GM23338 (cell line): Measurements from ENCODE around the gene CD44. TPM values are rescaled to one million over a fixed set of nuclear protein-coding genes. Genes with fewer than 3 reads are reported as not detected.

Experiments used
- ATAC-seq: fragments of 200-7000 bp; cut with Tn5 transposase; 3 replicates; pipeline ENCODE4 v1.9.1; 2020
- DNase-seq: peaks from one replicate; pipeline ENCODE4 v3.0.0-alpha.2; 2015; ENCODE audit warnings: low spot score
- H2AFZ ChIP-seq: fragments of 200-600 bp; sonication (generic); 2 replicates; pipeline ENCODE4 v1.8.0; 2016; ENCODE audit warnings: antibody characterized with exemption, mild to moderate bottlenecking, moderate library complexity
- H3F3A ChIP-seq: fragments of 200-600 bp; sonication (generic); replicated peaks from 2 replicates; pipeline ENCODE4 v1.8.0; 2017; ENCODE audit warnings: antibody characterized with exemption, mixed run types, low read depth
- H3K27ac ChIP-seq: fragments of 200-600 bp; sonication (generic); 2 replicates; pipeline ENCODE4 v1.6.1; 2016; ENCODE audit warnings: low read depth
- H3K27me3 ChIP-seq: fragments of 200-600 bp; sonication (generic); 2 replicates; pipeline ENCODE4 v1.8.0; 2016; ENCODE audit warnings: mild to moderate bottlenecking, mixed run types, moderate library complexity; ENCODE audit not compliant: insufficient read depth
- H3K36me3 ChIP-seq: fragments of 200-600 bp; sonication (generic); 2 replicates; pipeline ENCODE4 v1.8.0; 2016; ENCODE audit warnings: mild to moderate bottlenecking; ENCODE audit not compliant: insufficient read depth
- H3K4me1 ChIP-seq: fragments of 200-600 bp; sonication (generic); 2 replicates; pipeline ENCODE4 v1.8.0; 2016; ENCODE audit warnings: mild to moderate bottlenecking, moderate library complexity; ENCODE audit not compliant: insufficient read depth
- H3K4me2 ChIP-seq: fragments of 200-600 bp; sonication (generic); 2 replicates; pipeline ENCODE4 v1.7.1; 2017; ENCODE audit warnings: mixed run types
- H3K4me3 ChIP-seq: fragments of 200-600 bp; sonication (generic); 2 replicates; pipeline ENCODE4 v1.6.1; 2016; ENCODE audit warnings: mixed run types
- H3K79me2 ChIP-seq: fragments of 200-600 bp; sonication (generic); replicated peaks from 2 replicates; pipeline ENCODE4 v1.8.0; 2017; ENCODE audit warnings: mild to moderate bottlenecking; ENCODE audit not compliant: insufficient read depth
- H3K9me2 ChIP-seq: fragments of 200-600 bp; sonication (generic); 2 replicates; pipeline ENCODE4 v1.8.0; 2017; ENCODE audit not compliant: insufficient read depth
- H4K20me1 ChIP-seq: fragments of 200-600 bp; sonication (generic); replicated peaks from 2 replicates; pipeline ENCODE4 v1.8.0; 2017; ENCODE audit warnings: mild to moderate bottlenecking; ENCODE audit not compliant: insufficient read depth
- H3K27ac Mint-ChIP-seq: 2 replicates; pipeline ENCODE4 v1.8.0; 2020; ENCODE audit warnings: inconsistent platforms, mild to moderate bottlenecking, moderate library complexity, mixed read lengths
- H3K27me3 Mint-ChIP-seq: 3 replicates; pipeline ENCODE4 v1.8.0; 2022; ENCODE audit warnings: low read depth, mild to moderate bottlenecking, moderate library complexity, mixed read lengths, inconsistent platforms; ENCODE audit not compliant: insufficient read depth, poor library complexity
- H3K36me3 Mint-ChIP-seq: 3 replicates; pipeline ENCODE4 v1.8.0; 2021; ENCODE audit warnings: low read depth, mild to moderate bottlenecking, inconsistent platforms, moderate library complexity, mixed read lengths
- H3K4me1 Mint-ChIP-seq: 3 replicates; pipeline ENCODE4 v1.8.0; 2020; ENCODE audit warnings: mild to moderate bottlenecking, inconsistent platforms, mixed read lengths
- H3K4me3 Mint-ChIP-seq: 3 replicates; pipeline ENCODE4 v1.8.0; 2021; ENCODE audit warnings: moderate library complexity, mild to moderate bottlenecking, inconsistent platforms, mixed read lengths
- H3K9me3 Mint-ChIP-seq: 3 replicates; pipeline ENCODE4 v1.8.0; 2020; ENCODE audit warnings: moderate library complexity, mild to moderate bottlenecking, inconsistent platforms, mixed read lengths
- ETS1 ChIP-seq: IDR thresholded peaks from 2 replicates; pipeline ENCODE4 v1.6.1; 2016; ENCODE audit warnings: antibody characterized with exemption
- EZH2 ChIP-seq: fragments of 200-600 bp; sonication (generic); IDR thresholded peaks from one replicate; pipeline ENCODE4 v1.8.0; 2017; ENCODE audit warnings: antibody characterized with exemption, mild to moderate bottlenecking, low read depth; ENCODE audit not compliant: unreplicated experiment
- NANOG ChIP-seq: IDR thresholded peaks from 2 replicates; pipeline ENCODE4 v1.6.1; 2016; ENCODE audit warnings: antibody characterized with exemption, borderline replicate concordance
- POLR2AphosphoS5 ChIP-seq: IDR thresholded peaks from 2 replicates; pipeline ENCODE4 v1.6.1; 2016; ENCODE audit warnings: antibody characterized with exemption, low read depth
- STAT1 ChIP-seq: IDR thresholded peaks from one replicate; pipeline ENCODE4 v1.6.1; 2016; ENCODE audit warnings: antibody characterized with exemption; ENCODE audit not compliant: unreplicated experiment
- ZNF114 ChIP-seq: fragments of 250-450 bp; sonication (Bioruptor Pico); IDR thresholded peaks from 2 replicates; pipeline ENCODE4 v1.5.0; 2020; ENCODE audit warnings: mild to moderate bottlenecking, moderate library complexity
- ZNF462 ChIP-seq: fragments of 250-450 bp; sonication (Bioruptor Pico); IDR thresholded peaks from 2 replicates; pipeline ENCODE4 v1.5.0; 2020; ENCODE audit warnings: mild to moderate bottlenecking, moderate library complexity
- polyA plus RNA-seq: library from polyadenylated mRNA; unstranded; fragments of >200 nt; fragmentation: Nextera tagmentation; extraction: Ambion mirVana; gene quantifications from 2 replicates; pipeline ENCODE4 v1.2.1, GENCODE V29; 2016
- total RNA-seq: library from RNA; depleted of rRNA; stranded (reverse); fragments of >200 nt; shearing (Covaris generic); gene quantifications from 2 replicates; pipeline ENCODE4 v1.2.3, GENCODE V29; 2014

CD44 gene
- total and polyA plus RNA-seq, 2 experiments from 2014 or later: 4.0 to 10.1 TPM

- Mint-ChIP-seq H3K9me3 (no peaks in the 10 kb centered on the region), H3K27ac (no peak overlapping the region), H3K4me1 (peaks cover 4% of the 10 kb centered on the region; the same call in 1 of the 3 replicates), H3K4me3 (no peak overlapping the region), H3K27me3 (no peaks in the 10 kb centered on the region), H3K36me3 (no peaks in the 10 kb centered on the region)
- Histone ChIP-seq H3K4me2 (no peak overlapping the region), H3K36me3 (no peaks in the 10 kb centered on the region), H3K9me2 (0 out of 2 replicates have a peak, but pooled peaks cover 3% of the 10 kb centered on the region), H3F3A (no peaks in the 10 kb centered on the region), H3K27ac (no peak overlapping the region), H3K79me2 (no peaks in the 10 kb centered on the region), H4K20me1 (no peaks in the 10 kb centered on the region), H3K4me3 (no peak overlapping the region), H2AFZ (no peak overlapping the region), H3K27me3 (no peaks in the 10 kb centered on the region), H3K4me1 (no peaks in the 10 kb centered on the region)
- ATAC-seq (no peak), DNase-seq (no peak)
- no peak for TF ChIP-seq NANOG
- no peak for TF ChIP-seq POLR2AphosphoS5
- TF ChIP-seq EZH2: no peak
- TF ChIP-seq ZNF462 (CRISPR knock-in tag): no peak
- no peak for TF ChIP-seq STAT1
- no peak for TF ChIP-seq ETS1
- TF ChIP-seq ZNF114: no peak
These were observed 22.0 kb upstream of the CD44 start for GRCh38 chr11:35116762-35117640.
